ENCODE data around the gene ADM. TPM values are rescaled to one million over a fixed set of nuclear protein-coding genes. Genes with fewer than 3 reads are reported as not detected.
"Not testable (repeated sequence)": the region's sequence is repeated elsewhere in the genome, so short reads cannot be mapped to it uniquely, and the experiment has no call there.

ADM gene
- total and polyA plus RNA-seq, 2 experiments from 2014 or later: 75.8 to 95.9 TPM

DNA sequence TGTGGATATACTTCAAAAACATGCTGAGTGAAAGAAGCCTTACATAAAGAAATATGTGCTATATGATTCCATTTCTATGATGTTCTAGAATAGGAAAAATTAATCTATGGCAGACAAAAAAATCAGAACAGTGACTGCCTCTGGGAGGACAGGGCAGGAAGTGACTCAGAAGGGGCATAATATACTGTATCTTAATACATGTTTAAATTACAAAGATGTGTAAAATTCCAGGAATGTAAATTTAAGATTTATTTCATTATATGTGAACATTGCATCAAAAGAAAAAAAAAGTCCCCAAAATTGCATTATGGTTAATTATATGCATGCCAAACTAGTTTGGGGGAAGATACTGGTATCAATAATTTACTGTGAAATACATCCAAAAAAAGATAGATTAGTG, 43.1 kb upstream of the ADM start (continued):
- TF ChIP-seq EZH2 (IDR thresholded peaks at IDR 0.05; ENCODE audit: low read depth, unreplicated experiment): no peak
- no peak for TF ChIP-seq ZNF114 (CRISPR knock-in tag; IDR thresholded peaks at IDR 0.05)
- no peak for TF ChIP-seq STAT1 (IDR thresholded peaks at IDR 0.05; ENCODE audit: unreplicated experiment)
- TF ChIP-seq, protein P1, sequence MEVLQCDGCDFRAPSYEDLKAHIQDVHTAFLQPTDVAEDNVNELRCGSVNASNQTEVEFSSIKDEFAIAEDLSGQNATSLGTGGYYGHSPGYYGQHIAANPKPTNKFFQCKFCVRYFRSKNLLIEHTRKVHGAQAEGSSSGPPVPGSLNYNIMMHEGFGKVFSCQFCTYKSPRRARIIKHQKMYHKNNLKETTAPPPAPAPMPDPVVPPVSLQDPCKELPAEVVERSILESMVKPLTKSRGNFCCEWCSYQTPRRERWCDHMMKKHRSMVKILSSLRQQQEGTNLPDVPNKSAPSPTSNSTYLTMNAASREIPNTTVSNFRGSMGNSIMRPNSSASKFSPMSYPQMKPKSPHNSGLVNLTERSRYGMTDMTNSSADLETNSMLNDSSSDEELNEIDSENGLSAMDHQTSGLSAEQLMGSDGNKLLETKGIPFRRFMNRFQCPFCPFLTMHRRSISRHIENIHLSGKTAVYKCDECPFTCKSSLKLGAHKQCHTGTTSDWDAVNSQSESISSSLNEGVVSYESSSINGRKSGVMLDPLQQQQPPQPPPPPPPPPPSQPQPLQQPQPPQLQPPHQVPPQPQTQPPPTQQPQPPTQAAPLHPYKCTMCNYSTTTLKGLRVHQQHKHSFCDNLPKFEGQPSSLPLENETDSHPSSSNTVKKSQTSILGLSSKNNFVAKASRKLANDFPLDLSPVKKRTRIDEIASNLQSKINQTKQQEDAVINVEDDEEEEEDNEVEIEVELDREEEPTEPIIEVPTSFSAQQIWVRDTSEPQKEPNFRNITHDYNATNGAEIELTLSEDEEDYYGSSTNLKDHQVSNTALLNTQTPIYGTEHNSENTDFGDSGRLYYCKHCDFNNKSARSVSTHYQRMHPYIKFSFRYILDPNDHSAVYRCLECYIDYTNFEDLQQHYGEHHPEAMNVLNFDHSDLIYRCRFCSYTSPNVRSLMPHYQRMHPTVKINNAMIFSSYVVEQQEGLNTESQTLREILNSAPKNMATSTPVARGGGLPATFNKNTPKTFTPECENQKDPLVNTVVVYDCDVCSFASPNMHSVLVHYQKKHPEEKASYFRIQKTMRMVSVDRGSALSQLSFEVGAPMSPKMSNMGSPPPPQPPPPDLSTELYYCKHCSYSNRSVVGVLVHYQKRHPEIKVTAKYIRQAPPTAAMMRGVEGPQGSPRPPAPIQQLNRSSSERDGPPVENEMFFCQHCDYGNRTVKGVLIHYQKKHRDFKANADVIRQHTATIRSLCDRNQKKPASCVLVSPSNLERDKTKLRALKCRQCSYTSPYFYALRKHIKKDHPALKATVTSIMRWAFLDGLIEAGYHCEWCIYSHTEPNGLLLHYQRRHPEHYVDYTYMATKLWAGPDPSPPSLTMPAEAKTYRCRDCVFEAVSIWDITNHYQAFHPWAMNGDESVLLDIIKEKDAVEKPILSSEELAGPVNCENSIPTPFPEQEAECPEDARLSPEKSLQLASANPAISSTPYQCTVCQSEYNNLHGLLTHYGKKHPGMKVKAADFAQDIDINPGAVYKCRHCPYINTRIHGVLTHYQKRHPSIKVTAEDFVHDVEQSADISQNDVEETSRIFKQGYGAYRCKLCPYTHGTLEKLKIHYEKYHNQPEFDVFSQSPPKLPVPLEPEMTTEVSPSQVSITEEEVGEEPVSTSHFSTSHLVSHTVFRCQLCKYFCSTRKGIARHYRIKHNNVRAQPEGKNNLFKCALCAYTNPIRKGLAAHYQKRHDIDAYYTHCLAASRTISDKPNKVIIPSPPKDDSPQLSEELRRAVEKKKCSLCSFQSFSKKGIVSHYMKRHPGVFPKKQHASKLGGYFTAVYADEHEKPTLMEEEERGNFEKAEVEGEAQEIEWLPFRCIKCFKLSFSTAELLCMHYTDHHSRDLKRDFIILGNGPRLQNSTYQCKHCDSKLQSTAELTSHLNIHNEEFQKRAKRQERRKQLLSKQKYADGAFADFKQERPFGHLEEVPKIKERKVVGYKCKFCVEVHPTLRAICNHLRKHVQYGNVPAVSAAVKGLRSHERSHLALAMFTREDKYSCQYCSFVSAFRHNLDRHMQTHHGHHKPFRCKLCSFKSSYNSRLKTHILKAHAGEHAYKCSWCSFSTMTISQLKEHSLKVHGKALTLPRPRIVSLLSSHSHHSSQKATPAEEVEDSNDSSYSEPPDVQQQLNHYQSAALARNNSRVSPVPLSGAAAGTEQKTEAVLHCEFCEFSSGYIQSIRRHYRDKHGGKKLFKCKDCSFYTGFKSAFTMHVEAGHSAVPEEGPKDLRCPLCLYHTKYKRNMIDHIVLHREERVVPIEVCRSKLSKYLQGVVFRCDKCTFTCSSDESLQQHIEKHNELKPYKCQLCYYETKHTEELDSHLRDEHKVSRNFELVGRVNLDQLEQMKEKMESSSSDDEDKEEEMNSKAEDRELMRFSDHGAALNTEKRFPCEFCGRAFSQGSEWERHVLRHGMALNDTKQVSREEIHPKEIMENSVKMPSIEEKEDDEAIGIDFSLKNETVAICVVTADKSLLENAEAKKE (CRISPR knock-in tag; IDR thresholded peaks at IDR 0.05): no peak
- no peak for TF ChIP-seq JUNB (IDR thresholded peaks at IDR 0.05; ENCODE audit: unreplicated experiment)

DNA sequence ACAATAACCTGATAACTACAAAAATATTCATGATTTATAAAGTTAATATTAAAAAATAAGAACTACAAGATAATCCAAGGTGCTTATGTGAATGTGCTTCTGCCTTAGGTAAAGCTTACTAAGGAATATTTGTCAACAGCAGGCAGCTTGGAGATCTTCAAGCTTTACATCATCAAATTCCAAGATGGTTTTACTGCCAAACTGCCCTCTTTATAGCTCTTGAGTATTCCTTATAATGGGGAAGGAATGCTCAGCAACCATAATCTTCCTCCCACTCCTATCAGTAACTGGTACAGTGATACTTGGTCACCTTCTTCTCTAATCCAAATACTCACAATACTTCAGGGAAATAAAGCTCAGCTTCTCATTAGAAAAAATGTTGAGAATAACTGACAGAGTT, 40.9 kb upstream of the ADM start:
- Histone ChIP-seq H3K27ac (ENCODE audit: low read depth) (no peak overlapping the region), H3K4me2 (no peak overlapping the region), H3K79me2 (replicated peaks; ENCODE audit: insufficient read depth) (peaks cover 11% of the 10 kb centered on the region), H4K20me1 (replicated peaks; ENCODE audit: insufficient read depth) (no peaks in the 10 kb centered on the region), H2AFZ (no peak overlapping the region), H3F3A (replicated peaks; ENCODE audit: low read depth) (no peaks in the 10 kb centered on the region), H3K36me3 (ENCODE audit: insufficient read depth) (no peaks in the 10 kb centered on the region), H3K4me1 (ENCODE audit: insufficient read depth) (peaks cover 5% of the 10 kb centered on the region; the same call in 1 of the 2 replicates), H3K27me3 (ENCODE audit: insufficient read depth) (no peaks in the 10 kb centered on the region), H3K4me3 (no peak overlapping the region), H3K9me2 (ENCODE audit: insufficient read depth) (no peaks in the 10 kb centered on the region)
- no peaks in the 10 kb centered on the region; the same call in 2 of the 3 replicates for H3K9me3 Mint-ChIP-seq
- H3K4me1 Mint-ChIP-seq: peaks cover 3% of the 10 kb centered on the region; the same call in 2 of the 3 replicates
- no peaks in the 10 kb centered on the region for H3K27me3 Mint-ChIP-seq (ENCODE audit: insufficient read depth, low read depth, poor library complexity)
- DNase-seq (ENCODE audit: low spot score): no peak
- TF ChIP-seq, protein P2, sequence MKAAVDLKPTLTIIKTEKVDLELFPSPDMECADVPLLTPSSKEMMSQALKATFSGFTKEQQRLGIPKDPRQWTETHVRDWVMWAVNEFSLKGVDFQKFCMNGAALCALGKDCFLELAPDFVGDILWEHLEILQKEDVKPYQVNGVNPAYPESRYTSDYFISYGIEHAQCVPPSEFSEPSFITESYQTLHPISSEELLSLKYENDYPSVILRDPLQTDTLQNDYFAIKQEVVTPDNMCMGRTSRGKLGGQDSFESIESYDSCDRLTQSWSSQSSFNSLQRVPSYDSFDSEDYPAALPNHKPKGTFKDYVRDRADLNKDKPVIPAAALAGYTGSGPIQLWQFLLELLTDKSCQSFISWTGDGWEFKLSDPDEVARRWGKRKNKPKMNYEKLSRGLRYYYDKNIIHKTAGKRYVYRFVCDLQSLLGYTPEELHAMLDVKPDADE (IDR thresholded peaks at IDR 0.05): no peak
- TF ChIP-seq ZNF114 (CRISPR knock-in tag; IDR thresholded peaks at IDR 0.05): no peak
- no peak for TF ChIP-seq REST (IDR thresholded peaks at IDR 0.05; ENCODE audit: unreplicated experiment)
- TF ChIP-seq CREB1 (CRISPR knock-in tag; IDR thresholded peaks at IDR 0.05; ENCODE audit: low read depth): no peak
- no peak overlapping the region for H3K27ac Mint-ChIP-seq
- no peak overlapping the region for H3K4me3 Mint-ChIP-seq
- no peak for ATAC-seq
- H3K36me3 Mint-ChIP-seq (ENCODE audit: low read depth): peaks cover 7% of the 10 kb centered on the region; the same call in 1 of the 3 replicates

- not testable (repeated sequence) for H3K9me2 ChIP-seq (ENCODE audit: insufficient read depth); H2AFZ ChIP-seq; H3K27me3 ChIP-seq (ENCODE audit: insufficient read depth); H3K4me1 ChIP-seq (ENCODE audit: insufficient read depth); H3K36me3 Mint-ChIP-seq (ENCODE audit: low read depth); H3K4me3 ChIP-seq; H4K20me1 ChIP-seq (replicated peaks; ENCODE audit: insufficient read depth); H3K27ac ChIP-seq (ENCODE audit: low read depth); H3K9me3 Mint-ChIP-seq; H3K4me3 Mint-ChIP-seq; H3K36me3 ChIP-seq (ENCODE audit: insufficient read depth); H3K4me2 ChIP-seq; DNase-seq (ENCODE audit: low spot score); H3K27me3 Mint-ChIP-seq (ENCODE audit: insufficient read depth, low read depth, poor library complexity); H3F3A ChIP-seq (replicated peaks; ENCODE audit: low read depth); ATAC-seq; H3K27ac Mint-ChIP-seq; H3K4me1 Mint-ChIP-seq
- H3K79me2 ChIP-seq (replicated peaks; ENCODE audit: insufficient read depth): peaks cover 13% of the 10 kb centered on the region
Observed at GRCh38 chr11:10264716-10265115, 40.2 kb upstream of the ADM start.
